GM21529 (cell line): Measurements from ENCODE around the gene LAMA3.

Experiments used
- ATAC-seq: cut with Tn5 transposase; IDR thresholded peaks from one replicate; pipeline ENCODE4 v1.9.1; 2021; ENCODE audit not compliant: unreplicated experiment

The LAMA3 gene

GRCh38 chr18:23816021-23816420 lies 126.8 kb downstream of the LAMA3 start:
- no peak for ATAC-seq

GRCh38 chr18:23816740-23817139 lies 127.5 kb downstream of the LAMA3 start:
- no peak for ATAC-seq

- no peak for ATAC-seq
Measured at GRCh38 chr18:23819001-23819400, 129.7 kb downstream of the LAMA3 start.

GRCh38 chr18:23822590-23823385 lies 133.5 kb downstream of the LAMA3 start:
- no peak for ATAC-seq

- no peak for ATAC-seq
Measured at GRCh38 chr18:23824240-23824639, 135.0 kb downstream of the LAMA3 start.

- no peak for ATAC-seq
Measured at GRCh38 chr18:23824669-23825068, 135.4 kb downstream of the LAMA3 start.

- no peak for ATAC-seq
Measured at GRCh38 chr18:23825496-23825895, 136.2 kb downstream of the LAMA3 start.

GRCh38 chr18:23825978-23826405 lies 136.7 kb downstream of the LAMA3 start:
- ATAC-seq = no peak

- ATAC-seq = no peak
Measured at GRCh38 chr18:23826850-23827620, 137.8 kb downstream of the LAMA3 start.

- ATAC-seq = no peak
Measured at GRCh38 chr18:23827681-23828080, 138.4 kb downstream of the LAMA3 start.

GRCh38 chr18:23828426-23828825 lies 139.2 kb downstream of the LAMA3 start:
- peak; percentile 97 for ATAC-seq

- ATAC-seq = no peak
Measured at GRCh38 chr18:23832911-23833310, 143.7 kb downstream of the LAMA3 start.

- no peak for ATAC-seq
Measured at GRCh38 chr18:23833714-23834113, 144.5 kb downstream of the LAMA3 start.

GRCh38 chr18:23835091-23835490 lies 145.8 kb downstream of the LAMA3 start:
- no peak for ATAC-seq

- ATAC-seq = no peak
Measured at GRCh38 chr18:23835506-23835905, 146.3 kb downstream of the LAMA3 start.

- ATAC-seq = no peak
Measured at GRCh38 chr18:23837591-23837990, 148.3 kb downstream of the LAMA3 start.

- ATAC-seq = no peak
Measured at GRCh38 chr18:23838233-23838632, 149.0 kb downstream of the LAMA3 start.

GRCh38 chr18:23838801-23839366 lies 149.6 kb downstream of the LAMA3 start:
- ATAC-seq = no peak

GRCh38 chr18:23842305-23842704 lies 153.1 kb downstream of the LAMA3 start:
- no peak for ATAC-seq

GRCh38 chr18:23844991-23845680 lies 155.9 kb downstream of the LAMA3 start:
- no peak for ATAC-seq

GRCh38 chr18:23845988-23846630 lies 156.9 kb downstream of the LAMA3 start:
- ATAC-seq = no peak
